ENCODE results near the gene ARHGAP26. TPM values are rescaled to one million over a fixed set of nuclear protein-coding genes. Genes with fewer than 3 reads are reported as not detected.

ARHGAP26 gene
- total RNA-seq, 1 experiment from 2014 or later = 34.5 TPM

GRCh38 chr5:143013176-143013891, 243.2 kb downstream of the ARHGAP26 start:
- Histone ChIP-seq H3K4me3 (replicated peaks in 1 of 2; ENCODE audit: low read depth in 1 of 2, low read length in 2 of 2) (no peak overlapping the region), H4K20me1 (ENCODE audit: insufficient read depth) (no peaks in the 10 kb centered on the region), H3K79me2 (ENCODE audit: insufficient read depth, low read length) (no peaks in the 10 kb centered on the region), H3K36me3 (ENCODE audit: control insufficient read depth in 1 of 2, insufficient read depth in 2 of 2, low read length in 2 of 2) (no peaks in the 10 kb centered on the region), H3K9ac (ENCODE audit: low read length) (no peak overlapping the region), H3K27me3 (ENCODE audit: insufficient read depth, low read length) (no peaks in the 10 kb centered on the region), H3K4me1 (ENCODE audit: control insufficient read depth in 1 of 2, insufficient read depth in 2 of 2, low read length in 2 of 2) (peaks cover 0 to 11% of the 10 kb centered on the region in 2 experiments; a peak in 2 of 4 replicates), H2AFZ (ENCODE audit: low read depth, low read length, poor library complexity, severe bottlenecking) (no peak overlapping the region), H3K9me3 (ENCODE audit: control insufficient read depth in 1 of 2, insufficient read depth in 1 of 2, low read depth in 1 of 2, low read length in 2 of 2) (no peaks in the 10 kb centered on the region), H3K9me2 (ENCODE audit: insufficient read depth) (no peaks in the 10 kb centered on the region), H3K4me2 (ENCODE audit: low read length) (no peak overlapping the region), H3K27ac (ENCODE audit: low read depth, low read length) (no peak overlapping the region)
- intact Hi-C loops (cut with micrococcal nuclease) = loop anchor here (10.0 kb wide), 3 partner anchors 401 to 1131 kb away; no protein-coding TSS in a partner anchor
- no peak for DNase-seq (ENCODE audit: low read depth, low spot score)
- ChIA-PET RAD21 (ENCODE audit: low non-redundant PET in 1 of 2, low total read pairs in 2 of 2, uncharacterized antibody in 2 of 2, unreplicated experiment in 2 of 2) (no interaction called here), POLR2A (no interaction called here), CTCF (interaction anchor here (2.0 kb wide), 1 partner anchor 10 kb away, joined by 6 read pairs; no protein-coding TSS in a partner anchor)
- ATAC-seq = no peak
- BruUV-seq (replicated peaks) = no TSS peak
- no peak for TF ChIP-seq CEBPB (IDR thresholded peaks at IDR 0.05; ENCODE audit: low read depth)
- no peak for TF ChIP-seq EGR1 (IDR thresholded peaks at IDR 0.05; ENCODE audit: low read depth)
- TF ChIP-seq FOSL1 (IDR thresholded peaks at IDR 0.05; ENCODE audit: low read depth) = no peak
- no peak for TF ChIP-seq JUND (IDR thresholded peaks at IDR 0.05)
- no peak for TF ChIP-seq SP1 (IDR thresholded peaks at IDR 0.05; ENCODE audit: low read depth)
- TF ChIP-seq POLR2A (IDR thresholded peaks at IDR 0.05; ENCODE audit: borderline replicate concordance, extremely low read depth, insufficient read depth, insufficient read length) = no peak
- TF ChIP-seq CBX3 (IDR thresholded peaks at IDR 0.05; ENCODE audit: low read depth) = no peak
- no peak for TF ChIP-seq SRF (IDR thresholded peaks at IDR 0.05; ENCODE audit: low read depth)
- TF ChIP-seq TCF7L2 (IDR thresholded peaks at IDR 0.05; ENCODE audit: borderline replicate concordance, extremely low read depth, insufficient read depth, insufficient read length) = no peak
- no peak for TF ChIP-seq EZH2 (IDR thresholded peaks at IDR 0.05)
- TF ChIP-seq, protein P1, sequence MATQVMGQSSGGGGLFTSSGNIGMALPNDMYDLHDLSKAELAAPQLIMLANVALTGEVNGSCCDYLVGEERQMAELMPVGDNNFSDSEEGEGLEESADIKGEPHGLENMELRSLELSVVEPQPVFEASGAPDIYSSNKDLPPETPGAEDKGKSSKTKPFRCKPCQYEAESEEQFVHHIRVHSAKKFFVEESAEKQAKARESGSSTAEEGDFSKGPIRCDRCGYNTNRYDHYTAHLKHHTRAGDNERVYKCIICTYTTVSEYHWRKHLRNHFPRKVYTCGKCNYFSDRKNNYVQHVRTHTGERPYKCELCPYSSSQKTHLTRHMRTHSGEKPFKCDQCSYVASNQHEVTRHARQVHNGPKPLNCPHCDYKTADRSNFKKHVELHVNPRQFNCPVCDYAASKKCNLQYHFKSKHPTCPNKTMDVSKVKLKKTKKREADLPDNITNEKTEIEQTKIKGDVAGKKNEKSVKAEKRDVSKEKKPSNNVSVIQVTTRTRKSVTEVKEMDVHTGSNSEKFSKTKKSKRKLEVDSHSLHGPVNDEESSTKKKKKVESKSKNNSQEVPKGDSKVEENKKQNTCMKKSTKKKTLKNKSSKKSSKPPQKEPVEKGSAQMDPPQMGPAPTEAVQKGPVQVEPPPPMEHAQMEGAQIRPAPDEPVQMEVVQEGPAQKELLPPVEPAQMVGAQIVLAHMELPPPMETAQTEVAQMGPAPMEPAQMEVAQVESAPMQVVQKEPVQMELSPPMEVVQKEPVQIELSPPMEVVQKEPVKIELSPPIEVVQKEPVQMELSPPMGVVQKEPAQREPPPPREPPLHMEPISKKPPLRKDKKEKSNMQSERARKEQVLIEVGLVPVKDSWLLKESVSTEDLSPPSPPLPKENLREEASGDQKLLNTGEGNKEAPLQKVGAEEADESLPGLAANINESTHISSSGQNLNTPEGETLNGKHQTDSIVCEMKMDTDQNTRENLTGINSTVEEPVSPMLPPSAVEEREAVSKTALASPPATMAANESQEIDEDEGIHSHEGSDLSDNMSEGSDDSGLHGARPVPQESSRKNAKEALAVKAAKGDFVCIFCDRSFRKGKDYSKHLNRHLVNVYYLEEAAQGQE (IDR thresholded peaks at IDR 0.05; ENCODE audit: low read depth) = no peak
- TF ChIP-seq POLR2AphosphoS5 (IDR thresholded peaks at IDR 0.05; ENCODE audit: low read depth, low read length) = no peak
- no peak for TF ChIP-seq ATF3 (IDR thresholded peaks at IDR 0.05)
